BLaER1 treated with 17β-estradiol and CSF1 and Interleukin-3, amounts not matched to agents 10 nM and 100 nM (cell line): Measurements from ENCODE around the gene CENPP.

Experiments used
- H3K27ac ChIP-seq, 11 experiments: shearing (Covaris generic); formaldehyde crosslinking; 2 replicates each; pipeline ENCODE4 v1.8.1; 2022
- H3K27me3 ChIP-seq, 11 experiments: shearing (Covaris generic); formaldehyde crosslinking; 2 replicates each; pipeline ENCODE4 v1.8.1; 2022
- H3K36me3 ChIP-seq, 11 experiments: shearing (Covaris generic); formaldehyde crosslinking; 2 replicates each; pipeline ENCODE4 v1.8.1; 2022
- H3K4me1 ChIP-seq, 10 experiments: shearing (Covaris generic); formaldehyde crosslinking; 2 replicates each; pipeline ENCODE4 v1.8.1; 2022
- H3K4me2 ChIP-seq, 11 experiments: shearing (Covaris generic); formaldehyde crosslinking; 2 replicates each; pipeline ENCODE4 v1.8.1; 2022
- H3K4me3 ChIP-seq, 10 experiments: shearing (Covaris generic); formaldehyde crosslinking; 2 replicates each; pipeline ENCODE4 v1.8.1; 2022
- H3K9ac ChIP-seq, 11 experiments: shearing (Covaris generic); formaldehyde crosslinking; 2 replicates each; pipeline ENCODE4 v1.8.1; 2022
- H3K9me3 ChIP-seq, 11 experiments: shearing (Covaris generic); formaldehyde crosslinking; replicated peaks in 1 of 11; 2 replicates each; pipeline ENCODE4 v1.8.1; 2022
- H4K20me1 ChIP-seq, 11 experiments: shearing (Covaris generic); formaldehyde crosslinking; 2 replicates each; pipeline ENCODE4 v1.8.1; 2022
- Cebpa-rat ChIP-seq, 11 experiments: shearing (Covaris generic); IDR thresholded peaks; 2 replicates each; pipeline ENCODE4 v1.8.1; 2022

The CENPP gene

GRCh38 chr9:92299116-92299515, 26.6 kb upstream of the CENPP start:
- Histone ChIP-seq H3K4me3 (peak overlapping the region in 7 of 10 experiments; percentile 3 to 49 (median 29); a peak in 9 of 20 replicates), H4K20me1 (no peaks in the 10 kb centered on the region), H3K9ac (peak overlapping the region in 8 of 11 experiments; percentile 27 to 67 (median 50); a peak in 13 of 22 replicates), H3K4me1 (peaks cover 34 to 74% (median 67%) of the 10 kb centered on the region in 10 experiments), H3K27ac (peak overlapping the region in 10 of 11 experiments; percentile 16 to 83 (median 74); a peak in 19 of 22 replicates), H3K27me3 (no peaks in the 10 kb centered on the region), H3K9me3 (no peaks in the 10 kb centered on the region), H3K4me2 (peak overlapping the region; percentile 44 to 92 (median 78)), H3K36me3 (peaks cover 70 to 80% (median 75%) of the 10 kb centered on the region in 11 experiments)
- TF ChIP-seq Cebpa-rat (IDR thresholded peaks at IDR 0.05), result no peak

GRCh38 chr9:92300936-92301335, 24.8 kb upstream of the CENPP start:
- Histone ChIP-seq H3K4me2 (peak overlapping the region in 2 of 11 experiments; percentile 19 to 87; a peak in 1 of 22 replicates), H3K9ac (no peak overlapping the region), H3K27ac (no peak overlapping the region; a peak in 1 of 22 replicates), H3K9me3 (no peaks in the 10 kb centered on the region), H3K4me3 (no peak overlapping the region), H3K4me1 (peaks cover 16 to 56% (median 49%) of the 10 kb centered on the region in 10 experiments), H3K27me3 (no peaks in the 10 kb centered on the region), H4K20me1 (no peaks in the 10 kb centered on the region), H3K36me3 (peaks cover 88 to 98% (median 93%) of the 10 kb centered on the region in 11 experiments)
- no peak for TF ChIP-seq Cebpa-rat (IDR thresholded peaks at IDR 0.05)

- Histone ChIP-seq H3K27ac (peak overlapping the region in 1 of 11 experiments; percentile 9; a peak in 1 of 22 replicates), H3K36me3 (peaks cover 83 to 100% (median 92%) of the 10 kb centered on the region in 11 experiments), H4K20me1 (peaks cover 0 to 20% (median 11%) of the 10 kb centered on the region in 11 experiments; a peak in 8 of 22 replicates), H3K4me2 (peak overlapping the region in 8 of 11 experiments; percentile 18 to 64 (median 56); a peak in 15 of 22 replicates), H3K27me3 (no peaks in the 10 kb centered on the region), H3K4me1 (peaks cover 22 to 53% (median 43%) of the 10 kb centered on the region in 10 experiments), H3K4me3 (no peak overlapping the region), H3K9ac (no peak overlapping the region), H3K9me3 (0 out of 22 replicates have a peak, but pooled peaks cover 0 to 4% (median 0%) of the 10 kb centered on the region in 11 experiments)
- TF ChIP-seq Cebpa-rat (IDR thresholded peaks at IDR 0.05), result no peak
Observed at GRCh38 chr9:92308893-92309292, 16.9 kb upstream of the CENPP start.

GRCh38 chr9:92310562-92310961, 15.2 kb upstream of the CENPP start:
- Histone ChIP-seq H3K27ac (no peak overlapping the region), H3K36me3 (peaks cover 75 to 100% (median 92%) of the 10 kb centered on the region in 11 experiments)

GRCh38 chr9:92312887-92313623, 12.7 kb upstream of the CENPP start:
- peak overlapping the region; percentile 1 to 66 (median 28); a peak in 21 of 22 replicates for H3K4me2 ChIP-seq
- no peak overlapping the region for H3K4me3 ChIP-seq
- TF ChIP-seq Cebpa-rat (IDR thresholded peaks at IDR 0.05), result no peak
- 0 out of 22 replicates have a peak, but pooled peaks cover 0 to 4% (median 0%) of the 10 kb centered on the region in 11 experiments for H3K9me3 ChIP-seq
- H4K20me1 ChIP-seq, result peaks cover 0 to 20% (median 12%) of the 10 kb centered on the region in 11 experiments; a peak in 8 of 22 replicates
- peaks cover 74 to 100% (median 92%) of the 10 kb centered on the region in 11 experiments for H3K36me3 ChIP-seq
- peaks cover 22 to 68% (median 53%) of the 10 kb centered on the region in 10 experiments for H3K4me1 ChIP-seq
- peak overlapping the region in 9 of 11 experiments; percentile 4 to 43 (median 21); a peak in 9 of 22 replicates for H3K27ac ChIP-seq
- no peaks in the 10 kb centered on the region for H3K27me3 ChIP-seq
- H3K9ac ChIP-seq, result 0 out of 22 replicates have a peak overlapping the region, but pooled peaks of 1 of the 11 experiments have one; percentile 37

More at GRCh38 chr9:92310562-92310961, 15.2 kb upstream of the CENPP start:
- H3K4me1 ChIP-seq, result peaks cover 22 to 65% (median 53%) of the 10 kb centered on the region in 10 experiments
- H3K9me3 ChIP-seq, result 0 out of 22 replicates have a peak, but pooled peaks cover 0 to 4% (median 0%) of the 10 kb centered on the region in 11 experiments
- no peak overlapping the region for H3K9ac ChIP-seq
- peak overlapping the region in 4 of 11 experiments; percentile 51 to 64 (median 58); a peak in 7 of 22 replicates for H3K4me2 ChIP-seq
- no peak for TF ChIP-seq Cebpa-rat (IDR thresholded peaks at IDR 0.05)
- peaks cover 0 to 20% (median 12%) of the 10 kb centered on the region in 11 experiments; a peak in 8 of 22 replicates for H4K20me1 ChIP-seq
- H3K4me3 ChIP-seq, result no peak overlapping the region
- no peaks in the 10 kb centered on the region for H3K27me3 ChIP-seq

GRCh38 chr9:92313624-92314012, 12.1 kb upstream of the CENPP start:
- Histone ChIP-seq H3K4me1 (peaks cover 22 to 63% (median 47%) of the 10 kb centered on the region in 10 experiments), H3K27ac (peak overlapping the region in 6 of 11 experiments; percentile 14 to 43 (median 22); a peak in 8 of 22 replicates), H3K4me2 (peak overlapping the region; percentile 1 to 66 (median 28); a peak in 18 of 22 replicates), H3K27me3 (no peaks in the 10 kb centered on the region), H3K4me3 (no peak overlapping the region), H3K9ac (0 out of 22 replicates have a peak overlapping the region, but pooled peaks of 1 of the 11 experiments have one; percentile 37), H3K9me3 (0 out of 22 replicates have a peak, but pooled peaks cover 0 to 4% (median 0%) of the 10 kb centered on the region in 11 experiments), H3K36me3 (peaks cover 74 to 100% (median 92%) of the 10 kb centered on the region in 11 experiments), H4K20me1 (peaks cover 0 to 20% (median 12%) of the 10 kb centered on the region in 11 experiments; a peak in 8 of 22 replicates)
- no peak for TF ChIP-seq Cebpa-rat (IDR thresholded peaks at IDR 0.05)

- Histone ChIP-seq H3K27ac (0 out of 22 replicates have a peak overlapping the region, but pooled peaks of 1 of the 11 experiments have one; percentile 8), H3K4me1 (peaks cover 14 to 44% (median 29%) of the 10 kb centered on the region in 10 experiments), H3K4me3 (no peak overlapping the region), H3K4me2 (peak overlapping the region in 5 of 11 experiments; percentile 4 to 53 (median 8); a peak in 6 of 22 replicates), H3K27me3 (no peaks in the 10 kb centered on the region), H4K20me1 (peaks cover 0 to 21% (median 12%) of the 10 kb centered on the region in 11 experiments; a peak in 10 of 22 replicates), H3K9ac (no peak overlapping the region), H3K36me3 (peaks cover 74 to 100% (median 92%) of the 10 kb centered on the region in 11 experiments), H3K9me3 (0 out of 22 replicates have a peak, but pooled peaks cover 0 to 4% (median 0%) of the 10 kb centered on the region in 11 experiments)
- TF ChIP-seq Cebpa-rat (IDR thresholded peaks at IDR 0.05), result peak in 2 of 11 experiments; percentile 57 to 62; a peak in 3 of 22 replicates
Observed at GRCh38 chr9:92315456-92315855, 10.3 kb upstream of the CENPP start.

GRCh38 chr9:92324431-92324830, 1.3 kb upstream of the CENPP start:
- TF ChIP-seq Cebpa-rat (IDR thresholded peaks at IDR 0.05), result no peak
- Histone ChIP-seq H3K36me3 (peaks cover 38 to 45% (median 39%) of the 10 kb centered on the region in 11 experiments), H3K4me2 (peak overlapping the region; percentile 79 to 95 (median 85)), H3K27me3 (no peaks in the 10 kb centered on the region), H3K9ac (peak overlapping the region; percentile 91 to 100 (median 99)), H3K9me3 (no peaks in the 10 kb centered on the region), H3K4me1 (peaks cover 29 to 41% (median 33%) of the 10 kb centered on the region in 10 experiments), H4K20me1 (peaks cover 0 to 10% (median 0%) of the 10 kb centered on the region in 11 experiments; a peak in 3 of 22 replicates), H3K27ac (peak overlapping the region; percentile 94 to 100 (median 99); a peak in 21 of 22 replicates), H3K4me3 (peak overlapping the region; percentile 67 to 96 (median 82))
